ENCODE results near the gene RAP1A. TPM values are rescaled to one million over a fixed set of nuclear protein-coding genes. Genes with fewer than 3 reads are reported as not detected.

RAP1A gene
- polyA plus RNA-seq, 3 donors = 41.2 to 79.1 (median 75.3) TPM

- Histone ChIP-seq H3K79me2 (ENCODE audit: insufficient read depth, low read length) (no peaks in the 10 kb centered on the region), H3K27ac (ENCODE audit: low read depth in 1 of 2, low read length in 2 of 2) (no peak overlapping the region), H3K36me3 (replicated peaks in 1 of 2; ENCODE audit: control insufficient read depth in 1 of 2, insufficient read depth in 2 of 2, low read length in 2 of 2) (no peaks in the 10 kb centered on the region), H2AFZ (ENCODE audit: insufficient read depth, low read depth, low read length, poor library complexity, severe bottlenecking) (no peak overlapping the region), H3K9ac (ENCODE audit: insufficient read depth, low read length, poor library complexity, severe bottlenecking) (no peak overlapping the region), H4K20me1 (ENCODE audit: insufficient read depth, low read length) (no peaks in the 10 kb centered on the region), H3K4me1 (ENCODE audit: control insufficient read depth in 1 of 2, insufficient read depth in 2 of 2, low read length in 2 of 2) (no peaks in the 10 kb centered on the region), H3K9me3 (replicated peaks in 1 of 2; ENCODE audit: control insufficient read depth in 1 of 2, insufficient read depth in 1 of 2, low read length in 2 of 2) (peaks cover 0 to 3% of the 10 kb centered on the region in 2 donors), H3K4me3 (replicated peaks in 1 of 3; ENCODE audit: low read depth in 2 of 3, low read length in 3 of 3) (no peak overlapping the region), H3K27me3 (ENCODE audit: control insufficient read depth in 2 of 2, insufficient read depth in 2 of 2, low read length in 2 of 2) (peaks cover 19 to 26% of the 10 kb centered on the region in 2 donors), H3K4me2 (replicated peaks; ENCODE audit: extremely low read depth, low read length, poor library complexity, severe bottlenecking) (no peak overlapping the region)
- Mint-ChIP-seq H3K27ac (no peak overlapping the region), H3K9me3 (peaks cover under 1 to 6% (median 2%) of the 10 kb centered on the region in 7 donors), H3K4me1 (peaks cover 5% of the 10 kb centered on the region), H3K36me3 (peaks cover under 1 to 1% of the 10 kb centered on the region in 2 donors), H3K27me3 (ENCODE audit: low read depth in 3 of 3) (peaks cover 26 to 28% (median 28%) of the 10 kb centered on the region in 3 donors), H3K4me3 (no peak overlapping the region)
- no peak for DNase-seq
- TF ChIP-seq CTCF (IDR thresholded peaks at IDR 0.05) = no peak
- 100% methylated on average over 3 of the region's 9 CpGs for WGBS (ENCODE audit: insufficient coverage)
- intact Hi-C loops (cut with micrococcal nuclease) = loop anchor here in 1 of 2 donors (2.0 to 10.0 kb wide), 2 partner anchors 29 to 261 kb away; no protein-coding TSS in a partner anchor
These were observed 126.4 kb downstream of the RAP1A start for GRCh38 chr1:111745675-111746613.

GRCh38 chr1:111746614-111746999 is 127.0 kb downstream of the RAP1A start:
- no peak overlapping the region for H2AFZ ChIP-seq (ENCODE audit: insufficient read depth, low read depth, low read length, poor library complexity, severe bottlenecking)
- H3K79me2 ChIP-seq (ENCODE audit: insufficient read depth, low read length) = no peaks in the 10 kb centered on the region
- H3K4me1 ChIP-seq (ENCODE audit: control insufficient read depth in 1 of 2, insufficient read depth in 2 of 2, low read length in 2 of 2) = peaks cover under 1 to 2% of the 10 kb centered on the region in 2 donors
- H3K4me3 ChIP-seq (replicated peaks in 1 of 3; ENCODE audit: low read depth in 2 of 3, low read length in 3 of 3) = no peak overlapping the region
- H3K4me2 ChIP-seq (replicated peaks; ENCODE audit: extremely low read depth, low read length, poor library complexity, severe bottlenecking) = no peak overlapping the region
- H4K20me1 ChIP-seq (ENCODE audit: insufficient read depth, low read length) = no peaks in the 10 kb centered on the region
- H3K36me3 Mint-ChIP-seq = no peaks in the 10 kb centered on the region
- H3K36me3 ChIP-seq (replicated peaks in 1 of 2; ENCODE audit: control insufficient read depth in 1 of 2, insufficient read depth in 2 of 2, low read length in 2 of 2) = no peaks in the 10 kb centered on the region
- no peak overlapping the region for H3K27ac ChIP-seq (ENCODE audit: low read depth in 1 of 2, low read length in 2 of 2)
- no peak overlapping the region for H3K9ac ChIP-seq (ENCODE audit: insufficient read depth, low read length, poor library complexity, severe bottlenecking)
- DNase-seq = no peak
- intact Hi-C loops (cut with micrococcal nuclease) = loop anchor here in 1 of 2 donors (2.0 to 10.0 kb wide), 2 partner anchors 30 to 262 kb away; no protein-coding TSS in a partner anchor
- peaks cover 5% of the 10 kb centered on the region for H3K4me1 Mint-ChIP-seq
- WGBS (ENCODE audit: insufficient coverage) = 100% methylated on average over 1 of the region's 2 CpGs
- no peak overlapping the region for H3K4me3 Mint-ChIP-seq
- TF ChIP-seq CTCF (IDR thresholded peaks at IDR 0.05) = no peak
- no peak overlapping the region for H3K27ac Mint-ChIP-seq
- H3K27me3 ChIP-seq (ENCODE audit: control insufficient read depth in 2 of 2, insufficient read depth in 2 of 2, low read length in 2 of 2) = peaks cover 12 to 20% of the 10 kb centered on the region in 2 donors
- H3K9me3 ChIP-seq (replicated peaks in 1 of 2; ENCODE audit: control insufficient read depth in 1 of 2, insufficient read depth in 1 of 2, low read length in 2 of 2) = no peaks in the 10 kb centered on the region
- H3K27me3 Mint-ChIP-seq (ENCODE audit: low read depth in 3 of 3) = peaks cover 20 to 21% (median 21%) of the 10 kb centered on the region in 3 donors
- peaks cover 0 to 2% (median 0%) of the 10 kb centered on the region in 7 donors for H3K9me3 Mint-ChIP-seq

All from CD14-positive monocyte (primary cell).